ENCODE results near the gene ISYNA1.

GRCh38 chr19:18449552-18449951 lies 11.6 kb upstream of the ISYNA1 start:
- TF ChIP-seq POLR2A (IDR thresholded peaks at IDR 0.05) (no peak), CTCF (IDR thresholded peaks at IDR 0.05) (no peak)

All from Peyer's patch (tissue), 4 donors.